ENCODE results near the gene EXTL1.

DNA sequence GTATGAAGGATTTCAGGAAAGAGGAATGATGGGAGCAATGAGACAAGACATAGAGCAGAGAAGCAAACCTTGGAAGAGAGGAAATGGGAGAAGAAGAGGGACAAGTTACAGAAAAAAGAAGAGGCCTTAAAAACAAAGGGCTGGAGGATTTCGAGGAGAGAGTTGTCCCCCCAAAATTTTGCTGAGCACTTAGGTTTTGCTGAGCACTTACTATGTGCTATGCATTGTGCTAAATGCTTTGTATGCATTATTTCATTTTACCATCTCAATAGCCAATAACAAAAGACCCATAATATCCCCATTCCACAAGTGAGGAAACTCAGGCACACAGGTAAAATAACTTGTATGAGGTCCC lies 48.3 kb downstream of the EXTL1 start:
- TF ChIP-seq, protein P1, sequence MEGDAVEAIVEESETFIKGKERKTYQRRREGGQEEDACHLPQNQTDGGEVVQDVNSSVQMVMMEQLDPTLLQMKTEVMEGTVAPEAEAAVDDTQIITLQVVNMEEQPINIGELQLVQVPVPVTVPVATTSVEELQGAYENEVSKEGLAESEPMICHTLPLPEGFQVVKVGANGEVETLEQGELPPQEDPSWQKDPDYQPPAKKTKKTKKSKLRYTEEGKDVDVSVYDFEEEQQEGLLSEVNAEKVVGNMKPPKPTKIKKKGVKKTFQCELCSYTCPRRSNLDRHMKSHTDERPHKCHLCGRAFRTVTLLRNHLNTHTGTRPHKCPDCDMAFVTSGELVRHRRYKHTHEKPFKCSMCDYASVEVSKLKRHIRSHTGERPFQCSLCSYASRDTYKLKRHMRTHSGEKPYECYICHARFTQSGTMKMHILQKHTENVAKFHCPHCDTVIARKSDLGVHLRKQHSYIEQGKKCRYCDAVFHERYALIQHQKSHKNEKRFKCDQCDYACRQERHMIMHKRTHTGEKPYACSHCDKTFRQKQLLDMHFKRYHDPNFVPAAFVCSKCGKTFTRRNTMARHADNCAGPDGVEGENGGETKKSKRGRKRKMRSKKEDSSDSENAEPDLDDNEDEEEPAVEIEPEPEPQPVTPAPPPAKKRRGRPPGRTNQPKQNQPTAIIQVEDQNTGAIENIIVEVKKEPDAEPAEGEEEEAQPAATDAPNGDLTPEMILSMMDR (IDR thresholded peaks at IDR 0.05) = no peak
- no peak for TF ChIP-seq POLR2A (IDR thresholded peaks at IDR 0.05)

Data from esophagus squamous epithelium (tissue), 4 donors.